Kidney (tissue), 14 donors: ENCODE data around the gene GPR65. TPM values are rescaled to one million over a fixed set of nuclear protein-coding genes. Genes with fewer than 3 reads are reported as not detected.
A peak's percentile ranks its signal among the peaks of the same experiment; 100 is the strongest.

Experiments
- DNase-seq, 5 donors: peaks; one replicate each; pipeline ENCODE4 v3.0.0-alpha.2; 2013 to 2020
- FAIRE-seq: peaks from 2 replicates; lab custom pipeline; 2012; peaks lifted over from hg19 to GRCh38; lab: Jason Lieb, UNC
- H3K27ac ChIP-seq, 2 donors: one replicate each; pipeline ENCODE4 v1.7.0; 2013; ENCODE audit warnings: low read depth in 2 of 2, low read length in 2 of 2, inconsistent platforms in 1 of 2
- H3K27me3 ChIP-seq: one replicate; pipeline ENCODE4 v1.7.1; 2013; ENCODE audit warnings: low read length, inconsistent platforms; ENCODE audit not compliant: control insufficient read depth, insufficient read depth
- H3K36me3 ChIP-seq, 3 donors: one replicate each; pipeline versions ENCODE4 v1.7.0 to v1.7.1; 2013; ENCODE audit warnings: low read length in 3 of 3, control low read depth in 1 of 3, inconsistent platforms in 1 of 3; ENCODE audit not compliant: insufficient read depth in 3 of 3, control insufficient read depth in 2 of 3
- H3K4me1 ChIP-seq, 3 donors: one replicate each; pipeline versions ENCODE4 v1.7.0 to v1.7.1; 2013; ENCODE audit warnings: low read length in 3 of 3, inconsistent platforms in 1 of 3, low read depth in 1 of 3; ENCODE audit not compliant: control insufficient read depth in 2 of 3, insufficient read depth in 2 of 3
- H3K4me3 ChIP-seq, 3 donors: one replicate each; pipeline versions ENCODE4 v1.7.0 to v1.8.1; 2013; ENCODE audit warnings: low read length in 3 of 3, control low read depth in 1 of 3, inconsistent platforms in 1 of 3
- H3K9ac ChIP-seq, 3 donors: one replicate each; pipeline versions ENCODE4 v1.7.0 to v1.7.1; 2013; ENCODE audit warnings: low read length in 3 of 3, control low read depth in 1 of 3, inconsistent platforms in 1 of 3
- H3K9me3 ChIP-seq, 3 donors: one replicate each; pipeline versions ENCODE4 v1.7.0 to v1.7.1; 2013; ENCODE audit warnings: low read length in 3 of 3, control low read depth in 1 of 3, inconsistent platforms in 1 of 3; ENCODE audit not compliant: control insufficient read depth in 2 of 3, insufficient read depth in 1 of 3
- CTCF ChIP-seq: IDR thresholded peaks from 3 replicates; pipeline ENCODE4 v1.5.1; 2012; ENCODE audit warnings: mild to moderate bottlenecking, moderate library complexity, borderline replicate concordance; ENCODE audit not compliant: insufficient read depth; ENCODE audit errors: extremely low read depth
- intact Hi-C: fragments of 100-400 bp; cut with DNase I; formaldehyde crosslinking; loops from one replicate; pipeline ENCODE4 v1.11.1; 2022
- polyA plus RNA-seq: library from polyadenylated mRNA; stranded (reverse); fragments of 350-450 nt; fragmentation: Illumina TruSeq; extraction: RNeasy Lipid Tissue Mini Kit (QIAGEN cat#74804); gene quantifications from one replicate; pipeline ENCODE4 v1.2.3, GENCODE V29; 2014; ENCODE audit warnings: low read depth, low replicate concordance; ENCODE audit not compliant: insufficient read depth
- total RNA-seq: library from RNA; stranded (reverse); fragmentation: NEBNext Ultra II Directional; extraction: Animal tissue kit (Norgen Biotek cat#: 25700); gene quantifications from one replicate; pipeline ENCODE4 v1.2.1, GENCODE V29; 2021
- donor health status: control.
- donor health status: control.
- donor health status: control.
- donor health status: control.
- donor health status: control.
- donor health status: DM: yes; HTN: yes; CAD: no.
- donor health status: Normal renal cell carcinoma (clear cell type).

GPR65 gene
- total and polyA plus RNA-seq, 2 donors from 2014 or later = 0.62 to 3.8 TPM

GRCh38 chr14:88003425-88003824 lies 1.5 kb upstream of the GPR65 start:
- Histone ChIP-seq H3K27ac (no peak overlapping the region), H3K36me3 (no peaks in the 10 kb centered on the region), H3K9me3 (no peaks in the 10 kb centered on the region), H3K9ac (no peak overlapping the region), H3K27me3 (no peaks in the 10 kb centered on the region), H3K4me3 (no peak overlapping the region), H3K4me1 (no peaks in the 10 kb centered on the region)
- DNase-seq (no peak), FAIRE-seq (peak; percentile 41)
- TF ChIP-seq CTCF = no peak
- intact Hi-C loops = no loop called here

GRCh38 chr14:88004506-88005036 lies 364 bp upstream of the GPR65 start:
- no peak for TF ChIP-seq CTCF
- H3K9me3 ChIP-seq = no peaks in the 10 kb centered on the region
- no peak overlapping the region for H3K9ac ChIP-seq
- DNase-seq (no peak), FAIRE-seq (peak; percentile 25)
- H3K27ac ChIP-seq = no peak overlapping the region
- intact Hi-C loops = no loop called here
- no peaks in the 10 kb centered on the region for H3K4me1 ChIP-seq
- no peak overlapping the region for H3K4me3 ChIP-seq
- no peaks in the 10 kb centered on the region for H3K36me3 ChIP-seq
- H3K27me3 ChIP-seq = no peaks in the 10 kb centered on the region

- Histone ChIP-seq H3K27me3 (no peaks in the 10 kb centered on the region), H3K4me3 (peak overlapping the region in 2 of 3 donors; percentile 14 to 39), H3K9me3 (no peaks in the 10 kb centered on the region), H3K27ac (peak overlapping the region in 1 of 2 donors; percentile 32), H3K9ac (no peak overlapping the region), H3K4me1 (no peaks in the 10 kb centered on the region), H3K36me3 (no peaks in the 10 kb centered on the region)
- DNase-seq (no peak), FAIRE-seq (no peak)
- intact Hi-C loops = no loop called here
- no peak for TF ChIP-seq CTCF
Observed at GRCh38 chr14:88005978-88006851, 1.3 kb downstream of the GPR65 start.
